Measurements from ENCODE around the gene PLXNB3.
"Not testable (repeated sequence)": the region's sequence is repeated elsewhere in the genome, so short reads cannot be mapped to it uniquely, and the experiment has no call there.

The PLXNB3 gene

DNA sequence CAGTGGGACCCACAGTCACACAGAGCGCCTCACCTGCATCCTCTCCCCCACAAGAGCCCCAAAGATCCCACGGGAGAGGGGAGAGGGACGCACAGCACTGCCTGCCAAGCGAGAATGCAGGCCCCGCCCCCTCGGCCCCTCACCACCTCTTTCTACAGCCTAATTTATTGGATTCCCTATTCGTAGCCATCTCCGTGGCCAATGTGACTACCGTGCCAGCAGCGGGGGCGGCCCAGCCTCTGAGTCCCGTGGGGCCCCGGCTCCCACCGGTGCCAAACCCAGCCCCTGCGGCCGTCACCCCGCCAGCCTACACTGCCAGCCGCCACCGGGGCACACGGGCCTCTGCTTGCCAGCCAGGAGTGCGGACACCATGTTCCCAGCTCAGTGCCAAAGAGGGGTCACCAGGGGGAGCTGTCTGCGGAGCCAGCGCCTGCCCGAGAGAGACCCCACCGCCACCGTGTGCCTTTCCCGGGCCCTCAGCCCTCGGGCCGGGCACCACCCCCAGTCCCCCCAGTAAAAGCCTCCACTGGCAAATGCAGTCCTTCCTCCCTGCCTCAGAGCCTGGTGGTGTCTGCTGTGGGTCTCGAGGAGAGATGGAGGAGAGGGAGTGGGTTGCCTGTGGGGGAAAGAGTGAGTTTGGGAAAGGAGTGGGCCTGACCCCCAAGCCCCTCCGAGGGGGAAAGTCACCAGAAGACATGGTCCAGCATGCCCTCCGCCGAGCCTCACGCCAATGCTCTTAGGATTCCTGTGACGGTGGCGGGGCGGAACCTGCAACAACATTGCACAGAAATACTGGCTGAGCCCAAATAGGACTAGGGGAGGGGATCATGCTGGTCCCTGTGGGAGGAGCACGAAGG, 19.6 kb upstream of the PLXNB3 start:
- TF ChIP-seq, protein P1, sequence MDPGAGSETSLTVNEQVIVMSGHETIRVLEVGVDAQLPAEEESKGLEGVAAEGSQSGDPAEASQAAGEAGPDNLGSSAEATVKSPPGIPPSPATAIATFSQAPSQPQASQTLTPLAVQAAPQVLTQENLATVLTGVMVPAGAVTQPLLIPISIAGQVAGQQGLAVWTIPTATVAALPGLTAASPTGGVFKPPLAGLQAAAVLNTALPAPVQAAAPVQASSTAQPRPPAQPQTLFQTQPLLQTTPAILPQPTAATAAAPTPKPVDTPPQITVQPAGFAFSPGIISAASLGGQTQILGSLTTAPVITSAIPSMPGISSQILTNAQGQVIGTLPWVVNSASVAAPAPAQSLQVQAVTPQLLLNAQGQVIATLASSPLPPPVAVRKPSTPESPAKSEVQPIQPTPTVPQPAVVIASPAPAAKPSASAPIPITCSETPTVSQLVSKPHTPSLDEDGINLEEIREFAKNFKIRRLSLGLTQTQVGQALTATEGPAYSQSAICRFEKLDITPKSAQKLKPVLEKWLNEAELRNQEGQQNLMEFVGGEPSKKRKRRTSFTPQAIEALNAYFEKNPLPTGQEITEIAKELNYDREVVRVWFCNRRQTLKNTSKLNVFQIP (CRISPR knock-in tag; IDR thresholded peaks at IDR 0.05; ENCODE audit: borderline replicate concordance, low read depth): no peak
- TF ChIP-seq ISL1 (CRISPR knock-in tag; IDR thresholded peaks at IDR 0.05): no peak
- no peak for TF ChIP-seq CSDC2 (CRISPR knock-in tag; IDR thresholded peaks at IDR 0.05)
- no peak for TF ChIP-seq ZFP3 (CRISPR knock-in tag; IDR thresholded peaks at IDR 0.05)
- TF ChIP-seq ESRRG (CRISPR knock-in tag; IDR thresholded peaks at IDR 0.05): no peak
- no peak for TF ChIP-seq ZNF8 (CRISPR knock-in tag; IDR thresholded peaks at IDR 0.05)
- no peak for TF ChIP-seq GLIS3 (CRISPR knock-in tag; IDR thresholded peaks at IDR 0.05)
- no peak for TF ChIP-seq SNAI2 (CRISPR knock-in tag; IDR thresholded peaks at IDR 0.05)
- TF ChIP-seq ZFP30 (CRISPR knock-in tag; IDR thresholded peaks at IDR 0.05): no peak
- no peak for TF ChIP-seq OSR1 (CRISPR knock-in tag; IDR thresholded peaks at IDR 0.05)
- TF ChIP-seq ARNTL (CRISPR knock-in tag; IDR thresholded peaks at IDR 0.05; ENCODE audit: borderline replicate concordance, low read depth): no peak
- no peak for TF ChIP-seq TOX (CRISPR knock-in tag; IDR thresholded peaks at IDR 0.05; ENCODE audit: borderline replicate concordance)
- TF ChIP-seq ZC3H10 (CRISPR knock-in tag; IDR thresholded peaks at IDR 0.05): no peak
- TF ChIP-seq, protein P2, sequence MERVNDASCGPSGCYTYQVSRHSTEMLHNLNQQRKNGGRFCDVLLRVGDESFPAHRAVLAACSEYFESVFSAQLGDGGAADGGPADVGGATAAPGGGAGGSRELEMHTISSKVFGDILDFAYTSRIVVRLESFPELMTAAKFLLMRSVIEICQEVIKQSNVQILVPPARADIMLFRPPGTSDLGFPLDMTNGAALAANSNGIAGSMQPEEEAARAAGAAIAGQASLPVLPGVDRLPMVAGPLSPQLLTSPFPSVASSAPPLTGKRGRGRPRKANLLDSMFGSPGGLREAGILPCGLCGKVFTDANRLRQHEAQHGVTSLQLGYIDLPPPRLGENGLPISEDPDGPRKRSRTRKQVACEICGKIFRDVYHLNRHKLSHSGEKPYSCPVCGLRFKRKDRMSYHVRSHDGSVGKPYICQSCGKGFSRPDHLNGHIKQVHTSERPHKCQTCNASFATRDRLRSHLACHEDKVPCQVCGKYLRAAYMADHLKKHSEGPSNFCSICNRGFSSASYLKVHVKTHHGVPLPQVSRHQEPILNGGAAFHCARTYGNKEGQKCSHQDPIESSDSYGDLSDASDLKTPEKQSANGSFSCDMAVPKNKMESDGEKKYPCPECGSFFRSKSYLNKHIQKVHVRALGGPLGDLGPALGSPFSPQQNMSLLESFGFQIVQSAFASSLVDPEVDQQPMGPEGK (CRISPR knock-in tag; IDR thresholded peaks at IDR 0.05; ENCODE audit: borderline replicate concordance): no peak
- no peak for TF ChIP-seq TCF4 (CRISPR knock-in tag; IDR thresholded peaks at IDR 0.05; ENCODE audit: borderline replicate concordance)
- TF ChIP-seq, protein P3, sequence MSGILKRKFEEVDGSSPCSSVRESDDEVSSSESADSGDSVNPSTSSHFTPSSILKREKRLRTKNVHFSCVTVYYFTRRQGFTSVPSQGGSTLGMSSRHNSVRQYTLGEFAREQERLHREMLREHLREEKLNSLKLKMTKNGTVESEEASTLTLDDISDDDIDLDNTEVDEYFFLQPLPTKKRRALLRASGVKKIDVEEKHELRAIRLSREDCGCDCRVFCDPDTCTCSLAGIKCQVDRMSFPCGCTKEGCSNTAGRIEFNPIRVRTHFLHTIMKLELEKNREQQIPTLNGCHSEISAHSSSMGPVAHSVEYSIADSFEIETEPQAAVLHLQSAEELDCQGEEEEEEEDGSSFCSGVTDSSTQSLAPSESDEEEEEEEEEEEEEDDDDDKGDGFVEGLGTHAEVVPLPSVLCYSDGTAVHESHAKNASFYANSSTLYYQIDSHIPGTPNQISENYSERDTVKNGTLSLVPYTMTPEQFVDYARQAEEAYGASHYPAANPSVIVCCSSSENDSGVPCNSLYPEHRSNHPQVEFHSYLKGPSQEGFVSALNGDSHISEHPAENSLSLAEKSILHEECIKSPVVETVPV (CRISPR knock-in tag; IDR thresholded peaks at IDR 0.05): no peak
- TF ChIP-seq PPARA (CRISPR knock-in tag; IDR thresholded peaks at IDR 0.05; ENCODE audit: borderline replicate concordance): no peak
- TF ChIP-seq, protein P4, sequence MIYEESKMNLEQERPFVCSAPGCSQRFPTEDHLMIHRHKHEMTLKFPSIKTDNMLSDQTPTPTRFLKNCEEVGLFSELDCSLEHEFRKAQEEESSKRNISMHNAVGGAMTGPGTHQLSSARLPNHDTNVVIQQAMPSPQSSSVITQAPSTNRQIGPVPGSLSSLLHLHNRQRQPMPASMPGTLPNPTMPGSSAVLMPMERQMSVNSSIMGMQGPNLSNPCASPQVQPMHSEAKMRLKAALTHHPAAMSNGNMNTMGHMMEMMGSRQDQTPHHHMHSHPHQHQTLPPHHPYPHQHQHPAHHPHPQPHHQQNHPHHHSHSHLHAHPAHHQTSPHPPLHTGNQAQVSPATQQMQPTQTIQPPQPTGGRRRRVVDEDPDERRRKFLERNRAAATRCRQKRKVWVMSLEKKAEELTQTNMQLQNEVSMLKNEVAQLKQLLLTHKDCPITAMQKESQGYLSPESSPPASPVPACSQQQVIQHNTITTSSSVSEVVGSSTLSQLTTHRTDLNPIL (CRISPR knock-in tag; IDR thresholded peaks at IDR 0.05; ENCODE audit: low read depth): no peak
- TF ChIP-seq ZNF565 (CRISPR knock-in tag; conservative IDR thresholded peaks at IDR 0.05; ENCODE audit: low read depth): no peak
- TF ChIP-seq, protein P5, sequence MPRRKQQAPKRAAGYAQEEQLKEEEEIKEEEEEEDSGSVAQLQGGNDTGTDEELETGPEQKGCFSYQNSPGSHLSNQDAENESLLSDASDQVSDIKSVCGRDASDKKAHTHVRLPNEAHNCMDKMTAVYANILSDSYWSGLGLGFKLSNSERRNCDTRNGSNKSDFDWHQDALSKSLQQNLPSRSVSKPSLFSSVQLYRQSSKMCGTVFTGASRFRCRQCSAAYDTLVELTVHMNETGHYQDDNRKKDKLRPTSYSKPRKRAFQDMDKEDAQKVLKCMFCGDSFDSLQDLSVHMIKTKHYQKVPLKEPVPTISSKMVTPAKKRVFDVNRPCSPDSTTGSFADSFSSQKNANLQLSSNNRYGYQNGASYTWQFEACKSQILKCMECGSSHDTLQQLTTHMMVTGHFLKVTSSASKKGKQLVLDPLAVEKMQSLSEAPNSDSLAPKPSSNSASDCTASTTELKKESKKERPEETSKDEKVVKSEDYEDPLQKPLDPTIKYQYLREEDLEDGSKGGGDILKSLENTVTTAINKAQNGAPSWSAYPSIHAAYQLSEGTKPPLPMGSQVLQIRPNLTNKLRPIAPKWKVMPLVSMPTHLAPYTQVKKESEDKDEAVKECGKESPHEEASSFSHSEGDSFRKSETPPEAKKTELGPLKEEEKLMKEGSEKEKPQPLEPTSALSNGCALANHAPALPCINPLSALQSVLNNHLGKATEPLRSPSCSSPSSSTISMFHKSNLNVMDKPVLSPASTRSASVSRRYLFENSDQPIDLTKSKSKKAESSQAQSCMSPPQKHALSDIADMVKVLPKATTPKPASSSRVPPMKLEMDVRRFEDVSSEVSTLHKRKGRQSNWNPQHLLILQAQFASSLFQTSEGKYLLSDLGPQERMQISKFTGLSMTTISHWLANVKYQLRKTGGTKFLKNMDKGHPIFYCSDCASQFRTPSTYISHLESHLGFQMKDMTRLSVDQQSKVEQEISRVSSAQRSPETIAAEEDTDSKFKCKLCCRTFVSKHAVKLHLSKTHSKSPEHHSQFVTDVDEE (CRISPR knock-in tag; IDR thresholded peaks at IDR 0.05): no peak
- ATAC-seq: no peak

DNA sequence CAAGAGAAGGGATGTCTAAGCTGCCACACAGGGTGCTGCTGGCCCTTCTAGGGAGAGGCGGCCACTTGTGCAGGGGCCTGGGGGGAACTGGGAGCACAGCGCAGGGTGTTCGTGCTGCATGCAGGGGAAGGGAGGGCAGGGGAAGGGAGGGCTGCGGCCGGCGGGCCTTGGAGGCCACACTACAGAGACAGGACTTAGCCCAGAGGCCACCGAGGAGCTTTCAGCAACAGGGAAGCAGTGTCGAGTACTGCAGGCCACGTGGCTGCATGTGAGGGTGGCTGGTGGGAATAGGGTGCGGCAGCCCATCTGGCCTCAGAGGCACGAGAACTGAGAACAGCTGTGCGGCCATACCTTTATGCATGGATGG, 19.0 kb upstream of the PLXNB3 start:
- ATAC-seq: not testable (repeated sequence)

DNA sequence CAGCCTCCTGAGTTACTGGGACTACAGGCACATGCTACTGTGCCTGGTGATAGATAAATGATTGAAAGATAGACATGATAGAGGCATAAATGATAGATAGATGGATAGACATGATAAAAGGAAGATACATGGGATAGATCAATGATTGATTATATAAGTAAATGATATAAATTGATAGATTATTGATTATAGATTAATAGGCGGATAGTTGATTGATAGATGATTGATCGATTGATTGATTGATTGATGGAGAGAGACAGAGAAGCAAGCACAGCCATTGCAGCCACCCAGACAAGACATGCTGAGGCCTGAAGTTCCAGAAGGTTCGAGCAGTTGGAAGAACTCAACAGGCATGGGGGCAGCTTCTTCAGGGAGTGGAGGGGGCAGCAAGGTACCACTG, 17.7 kb upstream of the PLXNB3 start:
- no peak for ATAC-seq
- TF ChIP-seq BACH2 (CRISPR knock-in tag; IDR thresholded peaks at IDR 0.05; ENCODE audit: borderline replicate concordance) (no peak), RARB (CRISPR knock-in tag; IDR thresholded peaks at IDR 0.05) (no peak), ZC3H10 (CRISPR knock-in tag; IDR thresholded peaks at IDR 0.05) (no peak), TCF4 (CRISPR knock-in tag; IDR thresholded peaks at IDR 0.05; ENCODE audit: borderline replicate concordance) (no peak), OSR1 (CRISPR knock-in tag; IDR thresholded peaks at IDR 0.05) (no peak)
- TF ChIP-seq, protein P2 (CRISPR knock-in tag; IDR thresholded peaks at IDR 0.05; ENCODE audit: borderline replicate concordance): no peak
- TF ChIP-seq, protein P5 (CRISPR knock-in tag; IDR thresholded peaks at IDR 0.05): no peak
- TF ChIP-seq, protein P3 (CRISPR knock-in tag; IDR thresholded peaks at IDR 0.05): no peak
